HL-60 (cell line): ENCODE measurements around the gene DRD4.

Experiments used
- GABPA ChIP-seq: IDR thresholded peaks from 2 replicates; pipeline ENCODE4 v1.6.1; 2012; ENCODE audit warnings: low read depth
- TF ChIP-seq, protein P1 (sequence below): IDR thresholded peaks from one replicate; pipeline ENCODE4 v1.5.1; 2011; ENCODE audit warnings: low read length, control low read depth, inconsistent platforms; ENCODE audit not compliant: insufficient read depth

DNA sequence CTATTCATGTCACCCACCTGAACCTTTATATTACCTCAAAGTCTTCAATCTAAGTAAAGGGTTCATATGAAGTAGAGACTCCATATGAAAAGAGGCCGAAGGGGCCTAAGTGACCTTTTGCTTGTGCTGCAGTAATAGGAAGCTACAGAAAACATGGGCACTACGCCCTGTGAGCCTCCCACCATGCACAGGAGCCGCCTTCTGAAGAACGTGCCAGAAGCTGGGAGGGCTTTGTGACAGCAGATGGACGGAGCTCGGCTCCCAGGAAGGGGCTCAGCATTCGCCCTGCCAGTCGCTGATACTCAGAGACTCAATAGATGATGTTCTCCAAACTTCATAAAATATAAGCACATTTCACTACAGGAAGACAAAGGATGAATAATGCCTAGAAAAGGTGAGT lies 36.8 kb downstream of the DRD4 start:
- TF ChIP-seq, protein P1, sequence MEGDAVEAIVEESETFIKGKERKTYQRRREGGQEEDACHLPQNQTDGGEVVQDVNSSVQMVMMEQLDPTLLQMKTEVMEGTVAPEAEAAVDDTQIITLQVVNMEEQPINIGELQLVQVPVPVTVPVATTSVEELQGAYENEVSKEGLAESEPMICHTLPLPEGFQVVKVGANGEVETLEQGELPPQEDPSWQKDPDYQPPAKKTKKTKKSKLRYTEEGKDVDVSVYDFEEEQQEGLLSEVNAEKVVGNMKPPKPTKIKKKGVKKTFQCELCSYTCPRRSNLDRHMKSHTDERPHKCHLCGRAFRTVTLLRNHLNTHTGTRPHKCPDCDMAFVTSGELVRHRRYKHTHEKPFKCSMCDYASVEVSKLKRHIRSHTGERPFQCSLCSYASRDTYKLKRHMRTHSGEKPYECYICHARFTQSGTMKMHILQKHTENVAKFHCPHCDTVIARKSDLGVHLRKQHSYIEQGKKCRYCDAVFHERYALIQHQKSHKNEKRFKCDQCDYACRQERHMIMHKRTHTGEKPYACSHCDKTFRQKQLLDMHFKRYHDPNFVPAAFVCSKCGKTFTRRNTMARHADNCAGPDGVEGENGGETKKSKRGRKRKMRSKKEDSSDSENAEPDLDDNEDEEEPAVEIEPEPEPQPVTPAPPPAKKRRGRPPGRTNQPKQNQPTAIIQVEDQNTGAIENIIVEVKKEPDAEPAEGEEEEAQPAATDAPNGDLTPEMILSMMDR: no peak
- no peak for TF ChIP-seq GABPA
